D721Med (cell line): ENCODE data around the gene TEK.

ENCODE experiments used
- DNase-seq: peaks from one replicate; pipeline ENCODE4 v3.0.0; 2011; ENCODE audit warnings: low spot score; ENCODE audit not compliant: insufficient read length
- FAIRE-seq: peaks from 2 replicates; lab custom pipeline; 2011; peaks lifted over from hg19 to GRCh38; lab: Jason Lieb, UNC
- CTCF ChIP-seq: IDR thresholded peaks from 2 replicates; pipeline ENCODE4 v1.5.1; 2012; ENCODE audit warnings: mild to moderate bottlenecking, control low read depth; ENCODE audit not compliant: insufficient read depth; ENCODE audit errors: missing control alignments

Gene TEK

GRCh38 chr9:27176971-27177370 is 67.9 kb downstream of the TEK start:
- no peak for TF ChIP-seq CTCF
- DNase-seq (no peak), FAIRE-seq (no peak)

- TF ChIP-seq CTCF, result no peak
- FAIRE-seq (no peak), DNase-seq (no peak)
These were observed 70.3 kb downstream of the TEK start for GRCh38 chr9:27179245-27179865.

GRCh38 chr9:27181381-27181780 is 72.4 kb downstream of the TEK start:
- no peak for FAIRE-seq
- no peak for TF ChIP-seq CTCF
- DNase-seq, result no peak

- FAIRE-seq (no peak), DNase-seq (no peak)
- TF ChIP-seq CTCF, result no peak
These were observed 73.4 kb downstream of the TEK start for GRCh38 chr9:27182421-27182820.

- TF ChIP-seq CTCF, result no peak
- FAIRE-seq (no peak), DNase-seq (no peak)
These were observed 74.1 kb downstream of the TEK start for GRCh38 chr9:27183131-27183530.

GRCh38 chr9:27183701-27184100 is 74.7 kb downstream of the TEK start:
- no peak for TF ChIP-seq CTCF
- no peak for DNase-seq

GRCh38 chr9:27184556-27185351 is 75.7 kb downstream of the TEK start:
- FAIRE-seq, result no peak
- no peak for DNase-seq
- TF ChIP-seq CTCF, result no peak

More at GRCh38 chr9:27183701-27184100, 74.7 kb downstream of the TEK start:
- no peak for FAIRE-seq
